Hepatocyte (in vitro differentiated cells): Measurements from ENCODE around the gene ENDOD1. TPM values are rescaled to one million over a fixed set of nuclear protein-coding genes. Genes with fewer than 3 reads are reported as not detected.
A peak's percentile ranks its signal among the peaks of the same experiment; 100 is the strongest.

Experiments
- DNase-seq: peaks from one replicate; pipeline ENCODE4 v3.0.0-alpha.2; 2016; ENCODE audit warnings: low spot score
- H2AFZ ChIP-seq: fragments of 200-600 bp; sonication (generic); 2 replicates; pipeline ENCODE4 v1.6.0; 2016; ENCODE audit warnings: antibody characterized with exemption, mild to moderate bottlenecking
- H3K27ac ChIP-seq: fragments of 200-600 bp; sonication (generic); 2 replicates; pipeline ENCODE4 v1.5.1; 2016; ENCODE audit warnings: mild to moderate bottlenecking
- H3K27me3 ChIP-seq: fragments of 200-600 bp; sonication (generic); 2 replicates; pipeline ENCODE4 v1.6.1; 2016
- H3K36me3 ChIP-seq: fragments of 200-600 bp; sonication (generic); replicated peaks from 2 replicates; pipeline ENCODE4 v1.5.1; 2016; ENCODE audit warnings: low read depth; ENCODE audit not compliant: insufficient read depth
- H3K4me1 ChIP-seq: fragments of 200-600 bp; sonication (generic); 2 replicates; pipeline ENCODE4 v1.5.1; 2016; ENCODE audit warnings: mild to moderate bottlenecking, moderate library complexity; ENCODE audit not compliant: insufficient read depth
- H3K4me2 ChIP-seq: fragments of 200-600 bp; sonication (generic); 2 replicates; pipeline ENCODE4 v1.6.0; 2016
- H3K4me3 ChIP-seq: fragments of 200-600 bp; sonication (generic); 2 replicates; pipeline ENCODE4 v1.5.1; 2016; ENCODE audit warnings: mild to moderate bottlenecking
- H3K79me2 ChIP-seq: fragments of 200-600 bp; sonication (generic); 2 replicates; pipeline ENCODE4 v1.6.0; 2017; ENCODE audit warnings: mild to moderate bottlenecking
- H3K9me2 ChIP-seq: fragments of 200-600 bp; sonication (generic); replicated peaks from 2 replicates; pipeline ENCODE4 v1.6.0; 2017; ENCODE audit warnings: mild to moderate bottlenecking; ENCODE audit not compliant: insufficient read depth
- H3K9me3 ChIP-seq: fragments of 200-600 bp; sonication (generic); 2 replicates; pipeline ENCODE4 v1.5.1; 2016; ENCODE audit warnings: low read depth, mild to moderate bottlenecking
- H4K20me1 ChIP-seq: fragments of 200-600 bp; sonication (generic); 2 replicates; pipeline ENCODE4 v1.6.0; 2016; ENCODE audit warnings: mild to moderate bottlenecking; ENCODE audit not compliant: insufficient read depth, poor library complexity, severe bottlenecking
- CTCF ChIP-seq: fragments of 200-600 bp; sonication (generic); IDR thresholded peaks from 2 replicates; pipeline ENCODE4 v1.5.1; 2016; ENCODE audit warnings: antibody characterized with exemption, mild to moderate bottlenecking; ENCODE audit not compliant: poor library complexity
- EZH2 ChIP-seq: fragments of 200-600 bp; sonication (generic); IDR thresholded peaks from 2 replicates; pipeline ENCODE4 v1.6.1; 2016; ENCODE audit warnings: antibody characterized with exemption, mild to moderate bottlenecking, borderline replicate concordance
- EZH2phosphoT487 ChIP-seq: fragments of 200-600 bp; sonication (generic); IDR thresholded peaks from one replicate; pipeline ENCODE4 v1.6.1; 2018; ENCODE audit warnings: antibody characterized with exemption, mild to moderate bottlenecking, low read depth, moderate library complexity; ENCODE audit not compliant: unreplicated experiment, severe bottlenecking
- WGBS: methylation state at CpG from one replicate; pipeline ENCODE4 v1.1.6; 2016; ENCODE audit warnings: low lambda C conversion rate; ENCODE audit errors: missing lambda C conversion rate; 5-methylcytosine and 5-hydroxymethylcytosine counted together
- polyA plus RNA-seq: library from polyadenylated mRNA; unstranded; fragments of >200 nt; fragmentation: Nextera tagmentation; extraction: Ambion mirVana; gene quantifications from 2 replicates; pipeline ENCODE4 v1.2.1, GENCODE V29; 2016
- total RNA-seq: library from RNA; depleted of rRNA; stranded (reverse); fragments of >200 nt; gene quantifications from 2 replicates; pipeline ENCODE4 v1.2.3, GENCODE V29; 2014

Gene ENDOD1
- total and polyA plus RNA-seq, 2 experiments from 2014 or later, result 10.4 to 26.6 TPM

- H2AFZ ChIP-seq, result no peak overlapping the region
- H3K9me3 ChIP-seq, result no peaks in the 10 kb centered on the region
- no peak overlapping the region for H3K4me2 ChIP-seq
- H3K36me3 ChIP-seq, result no peaks in the 10 kb centered on the region
- no peak overlapping the region for H3K4me3 ChIP-seq
- peak; percentile 85 for DNase-seq
- no peaks in the 10 kb centered on the region for H3K9me2 ChIP-seq
- peaks cover 30% of the 10 kb centered on the region for H3K4me1 ChIP-seq
- TF ChIP-seq EZH2 (no peak), CTCF (no peak), EZH2phosphoT487 (no peak)
- no peaks in the 10 kb centered on the region for H3K79me2 ChIP-seq
- 31% methylated on average over 4 of the region's 4 CpGs for WGBS
- no peaks in the 10 kb centered on the region for H4K20me1 ChIP-seq
- peak overlapping the region; percentile 64 for H3K27ac ChIP-seq
- no peaks in the 10 kb centered on the region for H3K27me3 ChIP-seq
These were observed 57.8 kb downstream of the ENDOD1 start for GRCh38 chr11:95147364-95147905.

GRCh38 chr11:95148406-95148805 lies 58.8 kb downstream of the ENDOD1 start:
- no peaks in the 10 kb centered on the region for H3K9me2 ChIP-seq
- no peak overlapping the region for H3K4me3 ChIP-seq
- no peak for DNase-seq
- H3K27me3 ChIP-seq, result no peaks in the 10 kb centered on the region
- H3K36me3 ChIP-seq, result no peaks in the 10 kb centered on the region
- H3K4me1 ChIP-seq, result peaks cover 30% of the 10 kb centered on the region
- H3K27ac ChIP-seq, result peak overlapping the region; percentile 21
- H4K20me1 ChIP-seq, result no peaks in the 10 kb centered on the region
- H3K4me2 ChIP-seq, result no peak overlapping the region
- H2AFZ ChIP-seq, result no peak overlapping the region
- TF ChIP-seq EZH2phosphoT487 (no peak), EZH2 (no peak), CTCF (no peak)
- no peaks in the 10 kb centered on the region for H3K79me2 ChIP-seq
- no peaks in the 10 kb centered on the region for H3K9me3 ChIP-seq

GRCh38 chr11:95148938-95149337 lies 59.3 kb downstream of the ENDOD1 start:
- H3K4me2 ChIP-seq, result no peak overlapping the region
- WGBS, result 52% methylated on average over 2 of the region's 2 CpGs
- H2AFZ ChIP-seq, result no peak overlapping the region

More at GRCh38 chr11:95148938-95149337, 59.3 kb downstream of the ENDOD1 start:
- Histone ChIP-seq H3K9me3 (no peaks in the 10 kb centered on the region), H3K4me1 (peaks cover 30% of the 10 kb centered on the region), H3K27me3 (no peaks in the 10 kb centered on the region), H3K4me3 (no peak overlapping the region), H3K27ac (no peak overlapping the region), H4K20me1 (no peaks in the 10 kb centered on the region), H3K9me2 (no peaks in the 10 kb centered on the region), H3K36me3 (no peaks in the 10 kb centered on the region), H3K79me2 (no peaks in the 10 kb centered on the region)
- TF ChIP-seq CTCF, result no peak
- TF ChIP-seq EZH2phosphoT487, result no peak
- TF ChIP-seq EZH2, result no peak
- no peak for DNase-seq
